T-helper 1 cell (primary cell): ENCODE results near the gene LRRIQ3.
A peak's percentile ranks its signal among the peaks of the same experiment; 100 is the strongest.

Experiments
- DNase-seq, 5 donors: peaks; one replicate each; pipeline ENCODE4 v3.0.0-alpha.2; 2012 to 2020

Gene LRRIQ3

DNA sequence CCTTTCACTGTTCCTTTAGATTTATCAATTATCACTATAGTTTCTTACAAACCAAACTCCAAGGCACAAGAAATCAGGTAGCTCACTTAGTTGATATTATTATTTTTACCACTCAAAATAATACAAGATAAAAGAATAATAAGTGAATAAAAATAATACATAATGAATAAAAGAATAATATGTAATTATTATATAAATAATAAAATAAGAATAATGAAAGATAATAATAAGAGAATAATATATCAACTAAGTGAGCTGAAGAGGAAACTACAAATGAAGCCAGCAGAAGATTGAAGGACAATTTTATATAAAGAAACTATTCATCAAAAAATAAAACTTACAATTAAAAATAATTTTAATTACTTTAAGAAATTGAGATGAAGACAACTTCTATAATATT lies 90.6 kb downstream of the LRRIQ3 start:
- no peak for DNase-seq

DNA sequence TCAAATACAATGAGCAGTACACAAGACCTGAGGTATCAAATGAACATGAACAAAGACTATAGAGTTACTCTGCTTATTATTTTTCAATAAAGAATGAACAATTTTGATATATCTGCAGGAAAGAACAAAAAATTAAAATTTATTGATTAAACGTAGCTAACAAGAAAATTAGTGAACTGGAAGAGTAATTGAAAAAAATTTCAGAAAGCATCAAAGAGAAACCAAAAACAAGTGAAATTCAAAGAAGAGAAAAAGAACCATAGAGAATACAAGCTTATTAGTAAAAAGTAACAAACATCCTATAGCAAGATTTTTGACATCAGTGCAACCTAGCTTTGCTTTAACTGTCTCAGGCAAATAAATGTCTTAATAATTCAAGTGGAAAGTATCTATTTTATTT lies 106.6 kb downstream of the LRRIQ3 start:
- DNase-seq = no peak

DNA sequence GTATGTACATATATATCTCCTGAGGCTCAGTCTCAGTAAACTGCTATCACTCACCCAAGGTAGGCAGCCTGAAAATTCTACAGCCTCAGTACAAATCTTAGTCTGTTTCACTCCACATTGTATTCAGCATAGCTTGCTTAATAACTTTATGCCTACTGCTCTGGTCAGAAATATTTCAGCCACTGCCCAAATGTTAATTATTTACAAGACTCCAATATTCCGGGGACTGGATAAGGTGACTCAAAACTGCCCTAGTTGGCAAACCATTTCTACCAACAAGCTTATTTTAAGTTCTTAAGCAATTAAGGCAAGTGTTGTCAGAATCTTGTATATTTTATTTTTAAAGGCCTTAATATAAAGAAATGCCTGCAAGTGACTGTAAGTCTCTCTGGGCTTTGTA lies 114.8 kb downstream of the LRRIQ3 start:
- no peak for DNase-seq

DNA sequence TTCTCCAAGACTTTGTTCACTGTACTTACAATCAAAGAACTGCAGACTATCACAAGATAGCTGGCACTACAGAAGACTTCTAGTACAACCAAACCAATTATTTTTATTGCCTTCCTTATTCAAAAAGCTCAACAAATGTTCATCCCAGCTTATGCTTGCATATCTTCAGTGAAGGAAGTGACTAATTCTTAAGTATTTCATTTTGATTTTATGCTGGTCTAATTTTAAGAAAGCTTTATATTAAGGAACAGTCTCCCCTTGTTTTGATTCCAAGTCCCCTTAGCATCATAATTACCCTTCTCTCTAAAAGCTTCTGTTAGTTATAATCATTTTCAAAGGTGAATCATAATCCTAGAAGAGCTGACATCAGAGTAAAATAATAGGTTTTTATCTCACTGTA lies 132.9 kb downstream of the LRRIQ3 start:
- no peak for DNase-seq

DNA sequence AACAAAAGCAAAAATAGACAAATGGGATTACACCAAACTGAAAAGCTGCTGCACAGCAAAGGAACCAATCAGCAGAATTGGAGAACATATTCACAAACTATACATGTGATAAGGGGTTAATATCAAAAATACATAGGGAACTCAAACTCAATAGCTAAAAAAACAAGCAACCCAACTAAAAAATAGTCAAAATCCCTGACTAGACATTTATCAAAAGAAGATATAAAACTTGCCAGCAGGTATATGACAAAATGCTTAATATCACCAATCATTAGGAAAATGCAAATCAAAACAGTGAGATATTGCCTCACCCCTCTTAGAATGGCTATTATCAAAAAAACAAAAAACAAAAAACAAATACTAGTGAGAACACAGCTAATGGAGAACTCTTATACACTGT lies 140.3 kb downstream of the LRRIQ3 start:
- DNase-seq = no peak

DNA sequence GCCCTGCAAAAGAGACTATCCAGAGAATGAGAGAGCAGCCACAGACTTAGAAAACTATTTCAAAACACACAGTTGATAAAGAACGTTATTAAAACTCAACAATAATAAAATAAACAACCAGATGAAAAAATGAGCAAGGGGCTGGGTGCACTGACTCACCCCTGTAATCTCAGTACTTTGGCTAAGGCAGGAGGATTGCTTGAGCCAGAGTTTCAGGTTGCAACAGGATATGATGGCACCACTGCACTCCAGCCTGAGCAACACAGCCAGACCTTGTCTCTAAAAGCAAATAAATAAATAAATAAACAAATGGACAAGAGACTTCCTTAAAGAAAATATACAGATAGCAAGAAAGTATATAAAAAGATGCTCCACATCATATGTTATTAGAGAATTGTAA lies 144.6 kb downstream of the LRRIQ3 start:
- no peak for DNase-seq

DNA sequence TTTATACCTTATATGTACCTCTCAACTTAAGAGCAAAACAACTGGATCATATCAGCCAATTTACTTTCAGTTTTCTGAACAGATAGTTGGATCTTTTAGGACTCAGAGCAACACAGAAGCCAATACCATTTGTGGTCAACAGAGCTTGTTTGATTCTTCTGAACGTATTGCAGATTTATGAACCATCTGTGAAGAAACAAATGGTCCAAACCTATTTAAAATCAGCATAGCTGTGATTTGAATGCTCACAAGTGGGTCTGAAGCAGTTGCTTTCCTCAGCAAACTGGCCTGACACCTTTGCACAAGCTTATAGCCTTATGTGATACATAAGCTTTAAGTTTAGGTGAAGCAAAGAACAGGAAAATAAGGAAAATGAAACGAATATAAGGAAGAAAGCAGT lies 147.6 kb downstream of the LRRIQ3 start:
- no peak for DNase-seq

DNA sequence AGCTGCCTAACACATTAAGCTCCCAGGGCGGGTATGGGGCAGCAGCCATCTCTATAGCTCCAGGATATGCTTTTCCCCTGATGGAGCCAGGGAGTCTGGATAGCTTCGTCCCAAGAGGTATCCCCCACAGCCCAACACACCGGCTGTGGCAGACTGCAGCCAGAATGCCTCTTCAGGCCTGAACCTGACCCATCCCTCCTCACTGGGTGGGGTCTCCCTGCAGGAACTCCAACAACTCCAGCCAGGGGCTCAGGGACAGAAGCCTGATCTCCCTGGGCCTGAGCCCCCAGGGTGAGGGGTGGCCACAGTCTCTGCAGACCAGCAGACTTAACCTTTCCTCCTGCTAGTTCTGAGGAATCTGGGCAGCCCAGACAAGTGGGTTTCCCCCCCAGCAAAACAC lies 159.9 kb downstream of the LRRIQ3 start:
- no peak for DNase-seq

DNA sequence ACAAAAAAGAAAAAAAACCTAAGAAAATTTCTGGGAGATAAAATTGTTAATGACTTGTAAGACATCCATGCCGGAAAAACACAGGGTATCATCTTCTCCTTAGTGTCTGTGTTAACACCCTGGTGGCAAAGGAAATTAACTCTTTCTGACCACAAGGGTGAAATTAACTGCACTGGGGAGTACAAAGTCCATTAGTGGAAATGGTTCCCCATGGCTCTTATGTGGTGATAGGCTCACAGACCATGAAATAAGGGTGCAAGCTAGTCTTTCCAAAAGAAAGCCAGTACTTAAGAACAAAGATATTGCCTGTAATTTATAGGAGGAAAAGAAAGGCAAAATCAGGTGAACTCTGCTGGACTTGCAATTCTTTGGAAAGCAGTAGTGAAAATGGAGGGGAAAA lies 185.4 kb downstream of the LRRIQ3 start:
- no peak for DNase-seq

DNA sequence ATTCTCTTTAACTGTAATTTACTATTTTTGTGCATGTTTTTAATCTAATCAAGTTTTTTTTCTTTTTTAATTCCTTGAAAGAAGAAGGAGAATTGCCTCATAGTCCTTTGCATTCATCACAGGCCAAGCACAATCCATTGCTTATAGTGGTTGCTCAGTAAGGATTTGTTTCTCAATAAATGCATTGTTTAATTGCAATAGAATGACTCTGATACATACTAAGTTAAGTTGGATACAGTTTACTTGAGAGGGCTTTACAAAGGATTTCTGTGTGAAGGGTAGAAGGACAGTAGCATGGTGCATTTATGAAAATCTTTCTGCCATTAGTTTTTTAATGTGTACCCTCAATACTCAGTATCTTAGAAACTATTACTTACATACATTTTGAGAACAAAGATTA lies 186.2 kb downstream of the LRRIQ3 start:
- no peak for DNase-seq

DNA sequence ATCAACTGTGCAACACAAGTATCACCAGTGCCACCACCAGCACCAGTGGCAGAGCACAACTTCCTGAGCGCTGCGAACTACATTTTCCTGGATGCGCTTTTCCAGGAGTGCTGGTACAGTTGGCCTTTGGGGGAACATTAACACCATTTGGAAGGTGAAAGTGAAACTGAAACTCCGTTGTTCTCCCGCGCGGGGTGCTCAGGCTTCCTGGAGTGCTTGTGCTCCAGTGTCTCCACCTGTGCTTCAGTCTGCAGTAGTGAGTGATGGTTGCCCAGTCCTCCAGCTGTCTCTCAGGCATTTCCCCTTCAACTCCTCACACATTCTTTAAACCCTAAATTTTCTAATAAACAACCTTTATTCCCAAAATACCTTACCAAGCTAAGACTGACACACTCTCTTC lies 187.8 kb downstream of the LRRIQ3 start:
- peak in 1 of 5 donors; percentile 4 for DNase-seq

DNA sequence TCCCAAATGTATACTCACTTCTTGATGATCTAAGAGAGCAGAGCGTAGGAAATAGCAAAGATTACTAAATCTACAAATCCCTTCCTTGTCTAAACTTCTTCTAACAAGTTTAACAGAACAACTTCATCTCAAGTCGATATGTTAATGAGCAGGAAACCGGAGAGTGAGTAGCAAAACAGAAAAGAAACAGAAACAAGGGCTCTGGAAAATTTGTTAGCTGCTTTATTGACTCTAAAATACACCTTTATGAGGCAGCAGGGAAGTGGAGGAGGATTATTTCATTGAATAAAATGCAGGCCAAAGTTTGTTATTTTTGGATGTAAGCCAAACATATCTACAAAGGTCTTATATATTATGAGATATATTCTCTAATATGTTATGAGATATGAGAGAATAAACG lies 192.4 kb downstream of the LRRIQ3 start:
- DNase-seq = no peak

DNA sequence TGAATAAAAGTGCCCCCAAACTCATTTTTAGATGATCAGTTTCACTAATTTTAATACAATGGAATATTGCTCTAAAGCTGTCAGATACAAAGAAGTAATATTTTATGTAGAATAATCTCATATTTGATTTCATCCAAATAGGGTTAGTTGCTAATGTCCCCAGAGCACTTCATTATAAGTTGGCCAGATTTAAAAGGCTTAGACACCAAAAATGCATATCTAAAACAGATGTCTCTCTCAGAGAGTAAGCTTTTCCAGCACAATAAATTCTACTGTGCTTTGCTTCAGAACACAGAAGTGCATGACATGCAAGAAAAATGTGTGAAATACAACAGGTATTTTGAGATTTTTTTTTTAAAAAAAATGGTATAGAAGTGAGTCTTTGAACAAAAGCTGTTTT lies 194.2 kb downstream of the LRRIQ3 start:
- no peak for DNase-seq

DNA sequence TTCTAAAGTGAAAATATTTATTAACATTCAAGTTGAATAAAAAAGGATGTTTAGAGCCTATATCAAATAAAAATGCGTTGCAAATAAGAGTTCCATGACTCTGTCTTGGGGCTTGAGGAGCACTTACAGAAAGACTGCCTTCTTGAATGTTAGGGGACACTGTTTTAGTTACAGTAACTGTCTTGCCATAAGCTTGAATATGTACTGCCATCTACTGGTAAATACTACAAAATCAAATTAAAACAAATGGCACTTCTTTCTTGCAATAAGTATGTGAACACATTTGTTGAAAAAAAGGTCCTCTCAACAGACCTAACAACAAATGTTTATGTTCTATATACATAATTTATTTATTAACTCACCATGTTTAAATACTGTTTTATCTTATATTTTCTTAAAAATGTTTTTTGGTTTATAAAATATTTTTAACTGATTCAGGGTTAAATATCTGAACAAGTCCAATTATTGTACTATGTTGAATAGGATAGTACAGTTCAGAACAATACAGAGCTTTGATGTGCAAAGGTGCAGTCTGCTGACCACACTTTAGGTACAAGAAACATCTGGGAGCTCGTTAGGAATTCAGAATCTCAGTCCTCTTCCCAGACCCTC lies 199.5 kb downstream of the LRRIQ3 start:
- DNase-seq = peak in 1 of 5 donors; percentile 2

DNA sequence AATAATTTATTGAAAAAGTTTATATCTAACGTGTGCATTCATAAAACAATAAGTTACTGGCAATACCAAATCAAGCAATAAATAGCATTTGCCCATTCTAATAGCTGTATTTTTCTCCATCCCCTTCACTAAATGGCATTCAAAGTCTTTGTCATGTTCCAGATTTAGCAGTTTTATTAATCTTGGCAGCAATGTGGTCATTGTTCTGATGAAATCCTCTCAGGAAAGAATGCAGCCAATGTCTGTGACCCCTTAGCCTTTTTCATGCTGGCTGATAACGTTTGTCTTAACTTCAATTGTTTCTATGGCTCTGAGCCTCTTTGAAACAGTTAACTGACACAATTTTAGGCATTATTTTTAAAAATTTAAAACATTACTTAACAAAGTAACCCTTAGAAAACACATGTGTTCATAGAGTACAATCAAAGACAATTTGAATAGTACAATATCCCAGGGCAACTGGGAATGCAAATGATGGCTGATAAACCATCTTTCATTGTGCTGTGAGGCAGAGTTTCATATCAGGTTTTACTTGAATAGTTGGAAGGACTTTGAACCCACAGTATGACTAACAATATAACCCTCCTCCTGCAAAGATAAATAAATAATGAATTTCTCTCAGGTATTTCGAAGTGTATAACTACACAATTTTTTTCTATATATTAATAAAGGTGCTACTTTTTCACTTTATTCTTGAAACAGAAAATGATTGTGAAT lies 217.5 kb downstream of the LRRIQ3 start:
- no peak for DNase-seq

DNA sequence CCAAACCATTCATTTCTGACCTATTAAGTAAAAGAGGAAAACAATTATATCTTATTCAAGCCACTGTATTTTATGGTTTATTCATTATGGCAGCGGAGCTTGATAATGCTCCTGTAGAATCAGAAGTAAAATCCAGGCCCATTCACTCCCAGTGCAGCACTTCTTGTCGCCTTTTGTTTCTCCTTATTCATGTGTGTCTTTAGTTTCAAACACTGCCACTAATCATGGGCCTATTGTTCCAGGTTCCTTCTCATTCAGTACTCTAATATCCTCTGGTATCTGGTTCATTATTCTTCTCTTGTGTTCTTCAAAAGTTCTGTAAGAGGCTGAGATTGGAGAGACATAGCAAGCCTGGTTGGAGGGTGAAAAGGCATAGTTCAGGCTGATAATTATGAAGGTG lies 218.3 kb downstream of the LRRIQ3 start:
- no peak for DNase-seq

DNA sequence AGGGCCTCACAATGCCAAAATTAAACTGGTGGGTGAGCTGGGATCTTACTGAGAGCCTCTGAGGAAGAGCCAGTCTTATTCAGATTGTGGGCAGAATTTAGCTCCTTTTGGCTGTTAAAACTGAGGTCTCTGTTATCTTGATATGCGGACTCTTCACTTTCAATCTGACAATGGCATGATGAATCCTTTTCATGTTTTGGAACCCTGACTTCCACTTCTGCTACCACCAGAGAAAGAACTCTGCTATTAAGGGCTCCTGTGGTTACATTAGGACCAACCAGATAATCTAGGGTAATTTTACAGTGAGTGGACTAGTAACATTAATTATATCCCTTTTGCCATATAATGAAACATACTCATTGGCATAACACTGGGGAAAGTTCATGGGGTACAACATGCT lies 219.0 kb downstream of the LRRIQ3 start:
- no peak for DNase-seq
